ENCODE results near the gene TMC4.
"Not testable (repeated sequence)": the region's sequence is repeated elsewhere in the genome, so short reads cannot be mapped to it uniquely, and the experiment has no call there.

Gene TMC4

DNA sequence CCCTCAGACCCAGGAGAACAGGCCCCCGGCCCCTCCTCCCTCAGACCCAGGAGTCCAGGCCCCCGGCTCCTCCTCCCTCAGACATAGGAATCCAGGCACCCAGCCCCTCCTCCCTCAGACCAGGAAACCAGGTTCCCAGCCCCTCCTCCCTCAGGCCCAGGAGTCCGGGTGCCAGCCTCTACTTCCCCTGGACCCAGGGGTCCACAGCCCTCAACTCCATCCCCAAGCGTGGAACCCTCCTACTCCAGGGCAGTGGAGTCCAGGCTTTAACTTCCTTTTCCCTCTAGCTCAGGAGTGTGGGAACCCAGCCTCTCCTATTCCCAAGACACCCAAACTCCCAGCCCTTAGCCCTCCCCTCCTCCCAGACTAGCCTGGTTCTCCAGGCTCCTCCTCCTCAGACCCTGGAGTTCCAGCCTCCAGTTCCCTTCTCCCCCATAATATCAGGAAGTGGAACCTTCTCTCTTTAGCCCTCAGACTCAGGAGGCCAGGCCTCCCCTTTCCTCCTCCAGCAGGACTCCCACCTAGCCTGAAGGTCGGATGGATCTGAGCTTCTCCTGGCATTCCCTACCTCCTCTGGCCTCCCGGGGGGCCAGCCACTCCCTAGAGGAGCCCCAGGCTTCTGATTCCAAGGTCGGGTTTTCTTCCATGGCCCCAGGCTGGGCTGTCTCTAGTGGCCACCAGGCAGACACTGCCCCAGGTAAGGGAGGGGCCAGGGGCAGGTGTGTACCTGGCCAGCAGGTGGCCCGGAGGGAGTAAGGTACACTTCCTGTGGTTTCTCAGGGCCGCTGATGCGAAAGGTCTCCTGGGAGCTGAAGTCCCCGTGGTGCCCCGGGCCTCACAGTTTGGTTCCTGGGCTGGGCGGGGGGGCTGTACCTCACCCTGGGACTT is at the start of gene TMC4:
TMC4 (minus strand) TSS at position 690 of the 888 bp plus-strand sequence; CDS start at position 647, 43 bp downstream.
- no peaks in the 10 kb centered on the region for H3K27me3 Mint-ChIP-seq
- ATAC-seq = peak; percentile 66
- peaks cover 40% of the 10 kb centered on the region for H3K4me1 Mint-ChIP-seq
- peaks cover 13% of the 10 kb centered on the region for H3K36me3 Mint-ChIP-seq
- no peak within 1 kb of the TSS for H3K4me3 Mint-ChIP-seq
- no peaks in the 10 kb centered on the region for H3K9me3 Mint-ChIP-seq
- H3K27ac Mint-ChIP-seq = peak within 1 kb of the TSS; percentile 53

- H3K4me1 Mint-ChIP-seq, H3K36me3 Mint-ChIP-seq, ATAC-seq: not testable (repeated sequence)
These were observed 49.0 kb upstream of the TMC4 start for GRCh38 chr19:54221947-54222346.

GRCh38 chr19:54219702-54220101 is 46.7 kb upstream of the TMC4 start:
- not testable (repeated sequence) for H3K27ac Mint-ChIP-seq, H3K9me3 Mint-ChIP-seq, ATAC-seq, H3K4me3 Mint-ChIP-seq, H3K4me1 Mint-ChIP-seq
- peaks cover 16% of the 10 kb centered on the region for H3K36me3 Mint-ChIP-seq
- H3K27me3 Mint-ChIP-seq = peaks cover 36% of the 10 kb centered on the region

More at GRCh38 chr19:54221947-54222346, 49.0 kb upstream of the TMC4 start:
- not testable (repeated sequence) for H3K9me3 Mint-ChIP-seq, H3K4me3 Mint-ChIP-seq, H3K27ac Mint-ChIP-seq
- peaks cover 36% of the 10 kb centered on the region for H3K27me3 Mint-ChIP-seq

DNA sequence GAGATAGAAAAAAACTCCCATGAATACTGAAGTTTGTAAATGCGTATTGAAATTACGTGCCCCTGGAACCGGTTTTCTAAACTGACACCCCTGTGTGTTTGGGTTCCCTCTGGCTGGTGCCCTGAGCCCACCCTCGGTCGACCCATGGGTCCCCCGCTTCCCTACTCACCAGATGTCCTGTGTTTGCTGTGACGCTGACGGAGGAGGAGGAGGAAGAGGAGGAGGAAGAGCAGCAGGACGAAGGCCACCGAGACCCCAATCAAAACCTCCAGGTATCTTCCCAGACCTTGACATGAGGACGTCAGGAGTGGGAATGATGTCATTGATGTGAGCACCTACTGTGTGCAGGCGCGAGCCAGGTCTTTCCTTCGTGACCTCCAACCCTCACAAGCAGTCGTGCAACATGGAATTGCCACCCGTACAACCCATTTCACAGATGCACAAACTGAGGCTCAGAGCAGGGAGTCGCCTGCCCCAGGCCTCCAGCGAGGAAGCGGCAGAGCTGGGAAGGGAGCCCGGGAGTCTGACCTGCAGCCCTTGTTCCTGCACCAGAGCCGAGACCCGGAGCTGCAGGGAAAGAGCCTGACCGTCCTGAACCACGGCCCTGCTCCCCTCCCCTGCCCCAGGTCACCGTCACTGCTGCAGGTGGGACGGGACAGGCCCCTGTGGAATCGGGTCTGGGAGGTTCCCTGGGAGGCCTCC is 46.2 kb upstream of the TMC4 start:
- Mint-ChIP-seq H3K36me3 (peaks cover 16% of the 10 kb centered on the region), H3K4me1 (no peaks in the 10 kb centered on the region)
- no peak for ATAC-seq

GRCh38 chr19:54218259-54218658 is 45.3 kb upstream of the TMC4 start:
- H3K27me3 Mint-ChIP-seq = peaks cover 22% of the 10 kb centered on the region
- H3K27ac Mint-ChIP-seq = no peak overlapping the region

More for the DNA sequence above, 46.2 kb upstream of the TMC4 start:
- Mint-ChIP-seq H3K27me3 (peaks cover 31% of the 10 kb centered on the region), H3K27ac (no peak overlapping the region), H3K4me3 (no peak overlapping the region), H3K9me3 (no peaks in the 10 kb centered on the region)

DNA sequence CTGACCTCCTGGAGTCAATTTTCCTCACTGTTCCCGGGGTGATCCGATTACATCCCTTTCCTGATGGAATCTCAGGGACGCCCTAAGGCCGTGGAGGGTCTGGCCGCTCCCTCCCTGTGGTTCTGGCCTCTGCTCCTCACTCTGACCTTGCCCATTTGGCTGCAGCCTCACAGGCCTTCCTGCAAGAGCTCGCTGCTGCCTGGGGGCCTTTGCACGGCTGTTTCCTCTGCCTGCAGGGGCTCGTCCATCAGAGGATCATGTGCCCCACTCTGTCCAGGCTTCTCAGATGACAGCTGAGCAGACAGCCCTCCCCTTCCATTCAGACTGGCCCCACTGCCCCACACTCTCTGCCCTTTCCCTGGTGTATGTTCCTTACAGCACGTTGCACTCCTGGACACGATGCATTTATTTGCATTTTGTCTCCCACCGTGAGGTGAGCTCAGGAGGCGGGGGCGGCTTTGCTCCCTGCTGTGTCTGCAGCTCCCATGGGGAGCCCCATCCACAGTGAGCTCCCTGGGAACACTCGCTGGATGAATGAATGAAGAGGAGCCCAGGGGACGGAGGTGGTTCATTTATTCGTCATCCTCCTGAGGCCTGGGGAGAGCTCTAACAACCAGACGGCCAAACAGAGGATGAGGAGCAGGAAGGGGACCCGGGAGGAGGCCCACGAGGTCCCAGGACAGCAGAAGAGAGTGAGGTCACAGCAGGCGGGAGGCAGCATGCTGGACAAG is 44.7 kb upstream of the TMC4 start:
- ATAC-seq, H3K27ac Mint-ChIP-seq: not testable (repeated sequence)
- peaks cover 24% of the 10 kb centered on the region for H3K36me3 Mint-ChIP-seq

More at GRCh38 chr19:54218259-54218658, 45.3 kb upstream of the TMC4 start:
- Mint-ChIP-seq H3K4me1 (no peaks in the 10 kb centered on the region), H3K9me3 (no peaks in the 10 kb centered on the region), H3K4me3 (no peak overlapping the region), H3K36me3 (peaks cover 19% of the 10 kb centered on the region)
- ATAC-seq = no peak

GRCh38 chr19:54216869-54217268 is 43.9 kb upstream of the TMC4 start:
- no peak overlapping the region for H3K27ac Mint-ChIP-seq

More for the DNA sequence above, 44.7 kb upstream of the TMC4 start:
- H3K4me1 Mint-ChIP-seq, H3K9me3 Mint-ChIP-seq, H3K4me3 Mint-ChIP-seq: not testable (repeated sequence)
- peaks cover 16% of the 10 kb centered on the region for H3K27me3 Mint-ChIP-seq

DNA sequence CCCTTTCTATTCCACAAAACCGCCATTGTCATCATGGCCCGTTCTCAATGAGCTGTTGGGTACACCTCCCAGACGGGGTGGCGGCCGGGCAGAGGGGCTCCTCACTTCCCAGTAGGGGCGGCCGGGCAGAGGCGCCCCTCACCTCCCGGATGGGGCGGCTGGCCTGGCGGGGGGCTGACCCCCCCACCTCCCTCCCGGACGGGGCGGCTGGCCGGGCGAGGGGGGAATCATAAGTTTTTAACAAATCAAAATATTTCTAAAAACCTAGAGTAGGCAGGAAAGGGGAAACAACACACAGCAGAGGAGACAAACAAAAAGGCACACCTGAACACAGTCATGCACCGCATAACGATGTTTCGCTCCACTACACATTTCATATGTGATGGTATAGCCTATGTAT is 41.8 kb upstream of the TMC4 start:
- H3K4me1 Mint-ChIP-seq = peaks cover 17% of the 10 kb centered on the region
- H3K9me3 Mint-ChIP-seq, ATAC-seq, H3K27me3 Mint-ChIP-seq, H3K27ac Mint-ChIP-seq, H3K4me3 Mint-ChIP-seq: not testable (repeated sequence)
- peaks cover 43% of the 10 kb centered on the region for H3K36me3 Mint-ChIP-seq

More at GRCh38 chr19:54216869-54217268, 43.9 kb upstream of the TMC4 start:
- Mint-ChIP-seq H3K27me3 (peaks cover 8% of the 10 kb centered on the region), H3K36me3 (peaks cover 28% of the 10 kb centered on the region), H3K4me1 (no peaks in the 10 kb centered on the region), H3K9me3 (no peaks in the 10 kb centered on the region), H3K4me3 (no peak overlapping the region)
- no peak for ATAC-seq

GRCh38 chr19:54214217-54214616 is 41.3 kb upstream of the TMC4 start:
- peaks cover 45% of the 10 kb centered on the region for H3K36me3 Mint-ChIP-seq
- H3K9me3 Mint-ChIP-seq, H3K27me3 Mint-ChIP-seq, H3K4me3 Mint-ChIP-seq, ATAC-seq, H3K27ac Mint-ChIP-seq: not testable (repeated sequence)
- peaks cover 22% of the 10 kb centered on the region for H3K4me1 Mint-ChIP-seq

- Mint-ChIP-seq H3K36me3 (peaks cover 54% of the 10 kb centered on the region), H3K4me1 (peaks cover 52% of the 10 kb centered on the region), H3K4me3 (peak overlapping the region; percentile 3), H3K27me3 (no peaks in the 10 kb centered on the region), H3K27ac (peak overlapping the region; percentile 79), H3K9me3 (no peaks in the 10 kb centered on the region)
- ATAC-seq = no peak
These were observed 38.3 kb upstream of the TMC4 start for GRCh38 chr19:54211235-54211634.

DNA sequence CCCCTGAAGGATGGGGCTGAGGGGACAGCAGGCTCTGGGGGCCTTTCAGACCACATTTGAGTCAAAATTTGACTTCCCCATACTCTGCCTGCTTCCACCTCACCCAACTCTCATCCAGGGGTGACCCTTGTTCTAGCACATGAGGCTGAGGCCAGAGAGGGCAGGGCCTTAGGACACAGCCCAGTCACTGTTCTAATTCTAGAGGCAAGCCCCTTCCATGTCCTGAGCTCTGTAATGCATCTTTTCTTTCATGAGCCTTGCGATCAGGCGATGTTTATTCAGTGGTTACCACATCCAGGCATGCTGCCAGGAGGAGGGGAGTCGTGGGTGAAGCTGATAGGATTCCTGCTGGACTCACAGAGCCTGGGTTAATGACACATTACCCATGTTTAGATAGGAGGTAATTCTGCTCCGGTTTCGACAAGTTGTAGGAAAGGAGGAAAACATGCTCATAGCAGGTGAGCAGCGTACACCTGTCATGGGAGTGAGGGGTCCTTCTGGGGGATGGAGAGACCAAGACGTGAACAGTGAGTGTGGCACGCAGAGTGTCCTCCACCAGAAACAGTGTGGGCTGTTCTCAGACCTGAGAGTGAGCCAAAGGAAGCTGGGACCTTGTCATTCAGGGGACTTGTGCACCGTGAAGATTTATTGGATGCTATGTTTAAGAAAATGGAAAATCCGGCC is 37.0 kb upstream of the TMC4 start:
- Mint-ChIP-seq H3K9me3 (no peaks in the 10 kb centered on the region), H3K27me3 (no peaks in the 10 kb centered on the region), H3K27ac (peak overlapping the region; percentile 79), H3K4me1 (peaks cover 64% of the 10 kb centered on the region), H3K36me3 (peaks cover 62% of the 10 kb centered on the region), H3K4me3 (no peak overlapping the region)
- ATAC-seq = no peak

- no peaks in the 10 kb centered on the region for H3K27me3 Mint-ChIP-seq
- no peaks in the 10 kb centered on the region for H3K9me3 Mint-ChIP-seq
- peak overlapping the region; percentile 83 for H3K27ac Mint-ChIP-seq
- H3K36me3 Mint-ChIP-seq = peaks cover 69% of the 10 kb centered on the region
- peaks cover 71% of the 10 kb centered on the region for H3K4me1 Mint-ChIP-seq
- no peak overlapping the region for H3K4me3 Mint-ChIP-seq
- ATAC-seq = peak; percentile 2
These were observed 36.3 kb upstream of the TMC4 start for GRCh38 chr19:54209058-54209810.

GRCh38 chr19:54208784-54209057 is 35.8 kb upstream of the TMC4 start:
- Mint-ChIP-seq H3K9me3 (no peaks in the 10 kb centered on the region), H3K4me1 (peaks cover 76% of the 10 kb centered on the region), H3K4me3 (peak overlapping the region; percentile 53), H3K27me3 (no peaks in the 10 kb centered on the region), H3K27ac (peak overlapping the region; percentile 83), H3K36me3 (peaks cover 74% of the 10 kb centered on the region)
- no peak for ATAC-seq

Data from stimulated activated memory B cell treated with anti-CD40 and anti-IgM and Interleukin-4, amounts not matched to agents 10 μg/mL and 1 μg/mL and 100 μg/mL, for 72 hours (primary cell).